ENCODE measurements around the gene RANBP2. TPM values are rescaled to one million over a fixed set of nuclear protein-coding genes. Genes with fewer than 3 reads are reported as not detected.

The RANBP2 gene
- polyA plus RNA-seq, 3 donors, result 10.6 to 18.2 (median 13.6) TPM

- H3K27ac ChIP-seq (ENCODE audit: low read depth, low read length), result no peak overlapping the region
- WGBS, 3 donors, result 90 to 92% (median 91%) methylated on average over 5 of the region's 5 CpGs
These were observed 105.2 kb downstream of the RANBP2 start for GRCh38 chr2:108824316-108825070.

DNA sequence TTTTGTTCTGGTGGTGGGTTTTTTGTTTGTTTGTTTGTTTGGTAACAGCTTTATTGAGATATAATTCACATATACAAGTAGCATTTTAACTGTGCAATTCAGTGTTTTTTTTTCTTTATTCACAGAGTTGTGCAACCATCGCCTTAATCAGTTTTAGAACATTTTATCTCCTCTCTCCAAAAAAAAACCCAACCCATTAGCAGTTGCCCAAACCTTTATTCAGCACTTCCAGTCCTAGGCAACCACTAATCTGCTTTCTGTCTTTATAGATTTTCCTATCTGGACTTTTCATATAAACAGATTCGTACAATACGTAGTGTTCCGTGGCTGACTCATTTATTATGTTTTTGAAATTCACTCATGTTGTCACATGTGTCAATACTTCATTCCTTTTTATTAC is 106.0 kb downstream of the RANBP2 start:
- no peak overlapping the region for H3K27ac ChIP-seq (ENCODE audit: low read depth, low read length)
- 50 to 69% (median 55%) methylated on average over 4 of the region's 4 CpGs for WGBS, 3 donors

DNA sequence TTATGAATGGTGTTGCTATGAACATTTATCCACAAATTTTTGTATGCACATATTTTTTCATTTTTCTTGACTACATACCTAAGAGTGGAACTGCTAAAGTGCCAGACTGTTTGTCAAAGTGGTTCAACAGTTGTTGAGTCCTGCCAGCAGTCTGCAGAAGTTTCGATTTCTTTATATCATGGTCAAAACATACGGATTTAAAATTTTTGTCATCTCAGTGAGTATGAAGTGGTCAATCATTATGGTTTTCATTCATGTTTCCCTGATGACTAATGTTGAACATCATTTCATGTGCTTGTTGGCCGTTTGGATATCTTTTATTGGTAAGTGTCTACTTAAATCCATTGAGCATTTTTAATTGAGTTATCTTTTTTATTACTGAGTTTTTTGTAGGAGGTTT is 106.5 kb downstream of the RANBP2 start:
- WGBS, 3 donors, result 85 to 90% (median 86%) methylated on average over 3 of the region's 3 CpGs

DNA sequence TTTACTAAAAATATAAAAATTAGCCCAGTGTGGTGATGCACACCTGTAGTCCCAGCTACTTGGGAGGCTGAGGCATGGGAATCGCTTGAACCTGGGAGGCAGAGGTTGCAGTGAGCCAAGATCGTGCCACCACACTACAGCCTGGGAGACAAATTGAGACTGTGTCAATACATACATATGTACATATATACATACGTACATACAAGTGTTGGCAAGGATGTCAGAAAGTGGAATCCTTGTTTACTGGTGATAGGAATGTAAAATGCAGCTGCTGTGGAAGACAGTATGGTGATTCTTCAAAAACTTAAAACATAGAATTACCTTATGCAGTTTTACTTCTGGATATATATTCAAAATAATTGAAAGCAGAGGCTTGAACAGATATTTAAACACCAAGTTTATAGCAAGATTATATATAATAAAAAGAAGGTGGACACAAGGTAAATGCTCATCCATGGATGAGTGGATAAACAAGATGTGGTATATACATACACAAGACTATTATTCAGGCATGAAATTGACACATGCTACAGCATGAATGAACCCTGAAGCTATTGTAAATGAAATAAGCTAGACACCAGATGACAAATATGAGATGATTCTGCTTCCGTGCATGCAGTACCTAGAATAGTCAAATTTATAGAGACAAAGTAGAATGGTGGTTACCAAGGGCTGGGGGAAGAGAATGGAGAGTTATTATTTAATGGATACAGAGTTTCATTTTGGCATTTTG is 110.5 kb downstream of the RANBP2 start:
- H3K27ac ChIP-seq (ENCODE audit: low read depth, low read length), result no peak overlapping the region
- 94 to 97% (median 95%) methylated on average over 4 of the region's 4 CpGs for WGBS, 3 donors

More for the DNA sequence above, 106.5 kb downstream of the RANBP2 start:
- H3K27ac ChIP-seq (ENCODE audit: low read depth, low read length), result no peak overlapping the region

GRCh38 chr2:108833219-108833618 is 113.9 kb downstream of the RANBP2 start:
- no peak overlapping the region for H3K27ac ChIP-seq (ENCODE audit: low read depth, low read length)

GRCh38 chr2:108834620-108835019 is 115.3 kb downstream of the RANBP2 start:
- WGBS, 3 donors, result 92 to 96% (median 95%) methylated on average over 3 of the region's 3 CpGs
- no peak overlapping the region for H3K27ac ChIP-seq (ENCODE audit: low read depth, low read length)

DNA sequence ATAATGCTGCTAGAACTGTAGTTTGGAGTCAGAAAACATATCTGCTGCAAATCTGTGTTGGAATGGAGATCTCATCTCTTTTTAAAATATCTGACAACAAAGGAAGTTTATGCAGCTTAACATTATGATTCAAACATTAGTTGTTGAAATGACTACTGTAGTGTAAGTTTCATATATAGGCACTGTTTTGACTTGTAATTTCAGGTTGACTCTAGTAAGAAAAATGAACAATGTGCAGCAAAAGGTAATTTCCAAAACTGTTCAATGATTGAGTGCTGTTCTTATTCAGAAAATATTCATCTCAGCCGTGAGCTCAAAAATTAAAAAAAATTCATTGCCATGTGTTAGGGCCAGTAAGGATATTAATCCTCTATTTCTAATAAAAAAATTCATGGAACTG is 115.8 kb downstream of the RANBP2 start:
- no peak overlapping the region for H3K27ac ChIP-seq (ENCODE audit: low read depth, low read length)
- 90 to 95% (median 93%) methylated on average over 1 of the region's 1 CpG for WGBS, 3 donors

Other genes starting within 250 kb of the RANBP2 start
- 10 to 100 TPM; 15.8 to 64.4 (median 40.0) TPM for gene LIMS1, start 185.0 kb upstream of the RANBP2 start, polyA plus RNA-seq
- gene CCDC138, start 67.3 kb downstream of the RANBP2 start, polyA plus RNA-seq, result 1 to 10 TPM in 1 of 3 donors, under 1 TPM in 2; 0.52 to 2.0 (median 0.88) TPM

Data from adipose tissue (tissue), 3 donors.